ENCODE measurements around the gene HMBS. TPM values are rescaled to one million over a fixed set of nuclear protein-coding genes. Genes with fewer than 3 reads are reported as not detected.

Gene HMBS
- total and polyA plus RNA-seq, 2 of the 8 experiments (the other 6 are each of a cell fraction or from before 2014, with no cell fraction given) = 69.3 to 109 TPM

GRCh38 chr11:119118227-119118626 lies 33.5 kb downstream of the HMBS start (continued):
- TF ChIP-seq SIN3A (conservative IDR thresholded peaks at IDR 0.05 in 1 of 2, IDR thresholded peaks at IDR 0.05 in 1 of 2; ENCODE audit: low read depth in 1 of 2, low read length in 2 of 2) = no peak
- no peak for TF ChIP-seq USF2 (IDR thresholded peaks at IDR 0.05; ENCODE audit: low read length)
- TF ChIP-seq JUND (IDR thresholded peaks at IDR 0.05; ENCODE audit: low read length) = no peak
